GM23338 (cell line): Measurements from ENCODE around the gene TSPOAP1. TPM values are rescaled to one million over a fixed set of nuclear protein-coding genes. Genes with fewer than 3 reads are reported as not detected.
A peak's percentile ranks its signal among the peaks of the same experiment; 100 is the strongest.

Experiments used
- ATAC-seq: fragments of 200-7000 bp; cut with Tn5 transposase; 3 replicates; pipeline ENCODE4 v1.9.1; 2020
- DNase-seq: peaks from one replicate; pipeline ENCODE4 v3.0.0-alpha.2; 2015; ENCODE audit warnings: low spot score
- H2AFZ ChIP-seq: fragments of 200-600 bp; sonication (generic); 2 replicates; pipeline ENCODE4 v1.8.0; 2016; ENCODE audit warnings: antibody characterized with exemption, mild to moderate bottlenecking, moderate library complexity
- H3F3A ChIP-seq: fragments of 200-600 bp; sonication (generic); replicated peaks from 2 replicates; pipeline ENCODE4 v1.8.0; 2017; ENCODE audit warnings: antibody characterized with exemption, mixed run types, low read depth
- H3K27ac ChIP-seq: fragments of 200-600 bp; sonication (generic); 2 replicates; pipeline ENCODE4 v1.6.1; 2016; ENCODE audit warnings: low read depth
- H3K27me3 ChIP-seq: fragments of 200-600 bp; sonication (generic); 2 replicates; pipeline ENCODE4 v1.8.0; 2016; ENCODE audit warnings: mild to moderate bottlenecking, mixed run types, moderate library complexity; ENCODE audit not compliant: insufficient read depth
- H3K36me3 ChIP-seq: fragments of 200-600 bp; sonication (generic); 2 replicates; pipeline ENCODE4 v1.8.0; 2016; ENCODE audit warnings: mild to moderate bottlenecking; ENCODE audit not compliant: insufficient read depth
- H3K4me1 ChIP-seq: fragments of 200-600 bp; sonication (generic); 2 replicates; pipeline ENCODE4 v1.8.0; 2016; ENCODE audit warnings: mild to moderate bottlenecking, moderate library complexity; ENCODE audit not compliant: insufficient read depth
- H3K4me2 ChIP-seq: fragments of 200-600 bp; sonication (generic); 2 replicates; pipeline ENCODE4 v1.7.1; 2017; ENCODE audit warnings: mixed run types
- H3K4me3 ChIP-seq: fragments of 200-600 bp; sonication (generic); 2 replicates; pipeline ENCODE4 v1.6.1; 2016; ENCODE audit warnings: mixed run types
- H3K79me2 ChIP-seq: fragments of 200-600 bp; sonication (generic); replicated peaks from 2 replicates; pipeline ENCODE4 v1.8.0; 2017; ENCODE audit warnings: mild to moderate bottlenecking; ENCODE audit not compliant: insufficient read depth
- H3K9me2 ChIP-seq: fragments of 200-600 bp; sonication (generic); 2 replicates; pipeline ENCODE4 v1.8.0; 2017; ENCODE audit not compliant: insufficient read depth
- H4K20me1 ChIP-seq: fragments of 200-600 bp; sonication (generic); replicated peaks from 2 replicates; pipeline ENCODE4 v1.8.0; 2017; ENCODE audit warnings: mild to moderate bottlenecking; ENCODE audit not compliant: insufficient read depth
- H3K27ac Mint-ChIP-seq: 2 replicates; pipeline ENCODE4 v1.8.0; 2020; ENCODE audit warnings: inconsistent platforms, mild to moderate bottlenecking, moderate library complexity, mixed read lengths
- H3K27me3 Mint-ChIP-seq: 3 replicates; pipeline ENCODE4 v1.8.0; 2022; ENCODE audit warnings: low read depth, mild to moderate bottlenecking, moderate library complexity, mixed read lengths, inconsistent platforms; ENCODE audit not compliant: insufficient read depth, poor library complexity
- H3K36me3 Mint-ChIP-seq: 3 replicates; pipeline ENCODE4 v1.8.0; 2021; ENCODE audit warnings: low read depth, mild to moderate bottlenecking, inconsistent platforms, moderate library complexity, mixed read lengths
- H3K4me1 Mint-ChIP-seq: 3 replicates; pipeline ENCODE4 v1.8.0; 2020; ENCODE audit warnings: mild to moderate bottlenecking, inconsistent platforms, mixed read lengths
- H3K4me3 Mint-ChIP-seq: 3 replicates; pipeline ENCODE4 v1.8.0; 2021; ENCODE audit warnings: moderate library complexity, mild to moderate bottlenecking, inconsistent platforms, mixed read lengths
- H3K9me3 Mint-ChIP-seq: 3 replicates; pipeline ENCODE4 v1.8.0; 2020; ENCODE audit warnings: moderate library complexity, mild to moderate bottlenecking, inconsistent platforms, mixed read lengths
- ETS1 ChIP-seq: IDR thresholded peaks from 2 replicates; pipeline ENCODE4 v1.6.1; 2016; ENCODE audit warnings: antibody characterized with exemption
- EZH2 ChIP-seq: fragments of 200-600 bp; sonication (generic); IDR thresholded peaks from one replicate; pipeline ENCODE4 v1.8.0; 2017; ENCODE audit warnings: antibody characterized with exemption, mild to moderate bottlenecking, low read depth; ENCODE audit not compliant: unreplicated experiment
- NANOG ChIP-seq: IDR thresholded peaks from 2 replicates; pipeline ENCODE4 v1.6.1; 2016; ENCODE audit warnings: antibody characterized with exemption, borderline replicate concordance
- POLR2AphosphoS5 ChIP-seq: IDR thresholded peaks from 2 replicates; pipeline ENCODE4 v1.6.1; 2016; ENCODE audit warnings: antibody characterized with exemption, low read depth
- REST ChIP-seq: IDR thresholded peaks from one replicate; pipeline ENCODE4 v1.6.1; 2018; ENCODE audit warnings: antibody characterized with exemption; ENCODE audit not compliant: unreplicated experiment
- STAT1 ChIP-seq: IDR thresholded peaks from one replicate; pipeline ENCODE4 v1.6.1; 2016; ENCODE audit warnings: antibody characterized with exemption; ENCODE audit not compliant: unreplicated experiment
- ZNF114 ChIP-seq: fragments of 250-450 bp; sonication (Bioruptor Pico); IDR thresholded peaks from 2 replicates; pipeline ENCODE4 v1.5.0; 2020; ENCODE audit warnings: mild to moderate bottlenecking, moderate library complexity
- polyA plus RNA-seq: library from polyadenylated mRNA; unstranded; fragments of >200 nt; fragmentation: Nextera tagmentation; extraction: Ambion mirVana; gene quantifications from 2 replicates; pipeline ENCODE4 v1.2.1, GENCODE V29; 2016
- total RNA-seq: library from RNA; depleted of rRNA; stranded (reverse); fragments of >200 nt; shearing (Covaris generic); gene quantifications from 2 replicates; pipeline ENCODE4 v1.2.3, GENCODE V29; 2014

TSPOAP1 gene
- total and polyA plus RNA-seq, 2 experiments from 2014 or later, result 7.3 to 11.8 TPM

GRCh38 chr17:58327363-58328194 is 1.0 kb downstream of the TSPOAP1 start:
- H3K9me3 Mint-ChIP-seq, result no peaks in the 10 kb centered on the region; the same call in 2 of the 3 replicates
- H3K4me1 ChIP-seq, result peaks cover 48% of the 10 kb centered on the region
- H3K27me3 Mint-ChIP-seq, result peaks cover 39% of the 10 kb centered on the region
- no peak for ATAC-seq
- no peak overlapping the region for H3K4me2 ChIP-seq
- no peaks in the 10 kb centered on the region for H3K36me3 ChIP-seq
- H3K79me2 ChIP-seq, result no peaks in the 10 kb centered on the region
- H3K27ac Mint-ChIP-seq, result peak overlapping the region; percentile 42; the same call in 1 of the 2 replicates
- no peak overlapping the region for H3K4me3 ChIP-seq
- DNase-seq, result no peak
- H3K4me3 Mint-ChIP-seq, result no peak overlapping the region; the same call in 2 of the 3 replicates
- TF ChIP-seq STAT1 (no peak), EZH2 (no peak), ETS1 (no peak), ZNF114 (CRISPR knock-in tag) (no peak), POLR2AphosphoS5 (no peak), NANOG (no peak)
- H2AFZ ChIP-seq, result no peak overlapping the region
- H4K20me1 ChIP-seq, result no peaks in the 10 kb centered on the region
- peaks cover 66% of the 10 kb centered on the region for H3K4me1 Mint-ChIP-seq
- 0 out of 2 replicates have a peak, but pooled peaks cover 8% of the 10 kb centered on the region for H3K9me2 ChIP-seq
- peaks cover 23% of the 10 kb centered on the region for H3K27me3 ChIP-seq
- peaks cover 3% of the 10 kb centered on the region; the same call in 1 of the 2 replicates for H3F3A ChIP-seq
- no peaks in the 10 kb centered on the region for H3K36me3 Mint-ChIP-seq
- H3K27ac ChIP-seq, result no peak overlapping the region

GRCh38 chr17:58326609-58327362 is 1.8 kb downstream of the TSPOAP1 start:
- TF ChIP-seq NANOG, result no peak
- TF ChIP-seq REST, result no peak
- Histone ChIP-seq H3K36me3 (no peaks in the 10 kb centered on the region), H2AFZ (no peak overlapping the region), H4K20me1 (no peaks in the 10 kb centered on the region), H3K27ac (no peak overlapping the region), H3K79me2 (no peaks in the 10 kb centered on the region), H3K4me3 (no peak overlapping the region), H3K4me2 (no peak overlapping the region), H3K27me3 (peaks cover 23% of the 10 kb centered on the region), H3K4me1 (peaks cover 48% of the 10 kb centered on the region), H3F3A (peaks cover 3% of the 10 kb centered on the region; the same call in 1 of the 2 replicates), H3K9me2 (0 out of 2 replicates have a peak, but pooled peaks cover 3% of the 10 kb centered on the region)
- no peaks in the 10 kb centered on the region; the same call in 2 of the 3 replicates for H3K9me3 Mint-ChIP-seq
- no peak overlapping the region for H3K27ac Mint-ChIP-seq
- H3K27me3 Mint-ChIP-seq, result peaks cover 41% of the 10 kb centered on the region
- DNase-seq (no peak), ATAC-seq (no peak)
- H3K4me3 Mint-ChIP-seq, result no peak overlapping the region; the same call in 2 of the 3 replicates
- H3K4me1 Mint-ChIP-seq, result peaks cover 61% of the 10 kb centered on the region
- H3K36me3 Mint-ChIP-seq, result no peaks in the 10 kb centered on the region
